ENCODE data around the gene TMEM91. TPM values are rescaled to one million over a fixed set of nuclear protein-coding genes. Genes with fewer than 3 reads are reported as not detected.

The TMEM91 gene
- total and polyA plus RNA-seq, 2 of the 4 experiments (the other 2 are of a cell fraction), result 1.4 to 4.8 TPM

- 96% methylated on average over 4 of the region's 5 CpGs; no CpG with 5 or more reads in 1 of the 2 experiments for WGBS, 2 experiments (ENCODE audit: extremely low coverage in 2 of 2, insufficient read length in 1 of 2)
- TF ChIP-seq FOS (IDR thresholded peaks at IDR 0.05; ENCODE audit: low read depth, low read length), result no peak
- TF ChIP-seq BHLHE40 (IDR thresholded peaks at IDR 0.05; ENCODE audit: low read depth, low read length), result no peak
- TF ChIP-seq CEBPB (IDR thresholded peaks at IDR 0.05; ENCODE audit: low read depth, low read length), result peak; percentile 36; the same call in 1 of the 2 replicates
- TF ChIP-seq ELK1 (IDR thresholded peaks at IDR 0.05; ENCODE audit: borderline replicate concordance, low read depth, low read length), result no peak
- no peak for TF ChIP-seq RAD21 (IDR thresholded peaks at IDR 0.05; ENCODE audit: low read length)
- DNase-seq (peak; percentile 61), ATAC-seq (ENCODE audit: low read depth) (peak; percentile 62)
- H2BK15ac ChIP-seq (ENCODE audit: low read depth, low read length), result no peak overlapping the region
- no peaks in the 10 kb centered on the region; the same call in 1 of the 2 replicates for H3K9me1 ChIP-seq (ENCODE audit: insufficient read depth, low read length)
- no peak overlapping the region for H4K5ac ChIP-seq (ENCODE audit: low read depth, low read length)
- peaks cover 54% of the 10 kb centered on the region for H3K36me3 ChIP-seq (ENCODE audit: control insufficient read depth, insufficient read depth, low read length)
- no peak overlapping the region for H4K8ac ChIP-seq (ENCODE audit: low read depth in 2 of 2, low read length in 2 of 2)
- no TSS peak for BruUV-seq (replicated peaks)
- no peak overlapping the region for H3K27ac ChIP-seq (ENCODE audit: insufficient read depth, low read length)
- H4K20me1 ChIP-seq (ENCODE audit: insufficient read depth, low read length), result peaks cover 30% of the 10 kb centered on the region
- in situ Hi-C loops (cut with MboI; ENCODE audit: low sequenced_read_pairs) (no loop called here), dilution Hi-C loops (cut with HindIII; ENCODE audit: low sequenced_read_pairs, unreplicated experiment) (no loop called here), intact Hi-C loops (cut with micrococcal nuclease) (no loop called here)
- no peak overlapping the region for H2AK5ac ChIP-seq (ENCODE audit: low read depth, low read length)
- H3K9me3 ChIP-seq (ENCODE audit: control insufficient read depth, insufficient read depth, low read length), result no peaks in the 10 kb centered on the region
- no peak overlapping the region for H3K4ac ChIP-seq (ENCODE audit: low read depth, low read length)
- no peak overlapping the region for H3K14ac ChIP-seq (replicated peaks; ENCODE audit: low read depth, low read length)
- peaks cover 16 to 47% of the 10 kb centered on the region in 2 experiments for H3K79me1 ChIP-seq (ENCODE audit: low read depth in 1 of 2, low read length in 2 of 2)
- no peak overlapping the region for H4K91ac ChIP-seq (ENCODE audit: insufficient read depth, low read depth, low read length)
- no peak overlapping the region for H3K23ac ChIP-seq (ENCODE audit: low read depth, low read length)
- no peak overlapping the region for H3K4me3 ChIP-seq (ENCODE audit: insufficient read depth, low read depth, low read length)
- H3K4me1 ChIP-seq (ENCODE audit: control insufficient read depth, insufficient read depth, low read length), result no peaks in the 10 kb centered on the region
- no peak overlapping the region for H2BK5ac ChIP-seq (ENCODE audit: low read depth, low read length, poor library complexity, severe bottlenecking)
- H3K56ac ChIP-seq (ENCODE audit: extremely low read depth, insufficient read depth, low read length), result no peak overlapping the region
- CTCF ChIA-PET, result no interaction called here
- no peak overlapping the region for H3K4me2 ChIP-seq (ENCODE audit: low read depth, low read length)
- H3K18ac ChIP-seq (ENCODE audit: low read depth, low read length), result no peak overlapping the region
- H3K9ac ChIP-seq (ENCODE audit: low read depth, low read length), result no peak overlapping the region
- H2BK120ac ChIP-seq (ENCODE audit: low read depth, low read length), result no peak overlapping the region
- H2AFZ ChIP-seq (replicated peaks; ENCODE audit: low read length, poor library complexity), result no peak overlapping the region
- POLR2A ChIA-PET (ENCODE audit: unreplicated experiment), result no interaction called here
- no peaks in the 10 kb centered on the region for H3K27me3 ChIP-seq (ENCODE audit: control insufficient read depth, insufficient read depth, low read length)
- no peak overlapping the region for H2AK9ac ChIP-seq (replicated peaks; ENCODE audit: low read depth, low read length, poor library complexity)
- H2BK20ac ChIP-seq (ENCODE audit: low read depth, low read length), result no peak overlapping the region
Measured at GRCh38 chr19:41339936-41340335, 36.4 kb upstream of the TMEM91 start.
